RWPE2 (cell line): Measurements from ENCODE around the gene SULF2.
A peak's percentile ranks its signal among the peaks of the same experiment; 100 is the strongest.

Experiments
- ATAC-seq: fragments of 200-7000 bp; cut with Tn5 transposase; 3 replicates; pipeline ENCODE4 v1.9.1; 2021; ENCODE audit warnings: low read depth
- DNase-seq: peaks from one replicate; pipeline ENCODE4 v3.0.0-alpha.2; 2020; ENCODE audit warnings: low spot score
- H3K27ac ChIP-seq: fragments of 450-650 bp; 2 replicates; pipeline ENCODE4 v1.5.1; 2017; ENCODE audit warnings: mild to moderate bottlenecking; ENCODE audit not compliant: poor library complexity, severe bottlenecking
- H3K27me3 ChIP-seq: fragments of 250-450 bp; sonication (Bioruptor Pico); 2 replicates; pipeline ENCODE4 v1.5.1; 2021; ENCODE audit warnings: mild to moderate bottlenecking, moderate library complexity; ENCODE audit not compliant: insufficient read depth, poor library complexity, severe bottlenecking
- H3K36me3 ChIP-seq: fragments of 250-450 bp; sonication (Bioruptor Pico); 2 replicates; pipeline ENCODE4 v1.5.1; 2020; ENCODE audit warnings: low read depth, mild to moderate bottlenecking, moderate library complexity
- H3K4me1 ChIP-seq: fragments of 250-450 bp; sonication (Bioruptor Pico); 2 replicates; pipeline ENCODE4 v1.5.1; 2021; ENCODE audit warnings: mild to moderate bottlenecking, moderate library complexity; ENCODE audit not compliant: insufficient read depth, poor library complexity, severe bottlenecking
- H3K4me3 ChIP-seq: fragments of 250-450 bp; sonication (Bioruptor Pico); 2 replicates; pipeline ENCODE4 v1.5.1; 2021; ENCODE audit warnings: mild to moderate bottlenecking, moderate library complexity; ENCODE audit not compliant: severe bottlenecking
- H3K9me3 ChIP-seq: fragments of 250-450 bp; sonication (Bioruptor Pico); 2 replicates; pipeline ENCODE4 v1.5.1; 2021; ENCODE audit warnings: mild to moderate bottlenecking, moderate library complexity; ENCODE audit not compliant: severe bottlenecking
- TF ChIP-seq, protein P1 (sequence below): fragments of 450-650 bp; IDR thresholded peaks from one replicate; pipeline ENCODE4 v1.5.1; 2017; ENCODE audit warnings: mild to moderate bottlenecking, moderate library complexity; ENCODE audit not compliant: poor library complexity, severe bottlenecking

Gene SULF2

GRCh38 chr20:47680804-47681529 is 104.3 kb downstream of the SULF2 start:
- Histone ChIP-seq H3K4me3 (no peak overlapping the region), H3K27me3 (no peaks in the 10 kb centered on the region), H3K4me1 (no peaks in the 10 kb centered on the region), H3K9me3 (no peaks in the 10 kb centered on the region), H3K36me3 (peaks cover 77% of the 10 kb centered on the region), H3K27ac (no peak overlapping the region)
- no peak for ATAC-seq
- TF ChIP-seq, protein P1, sequence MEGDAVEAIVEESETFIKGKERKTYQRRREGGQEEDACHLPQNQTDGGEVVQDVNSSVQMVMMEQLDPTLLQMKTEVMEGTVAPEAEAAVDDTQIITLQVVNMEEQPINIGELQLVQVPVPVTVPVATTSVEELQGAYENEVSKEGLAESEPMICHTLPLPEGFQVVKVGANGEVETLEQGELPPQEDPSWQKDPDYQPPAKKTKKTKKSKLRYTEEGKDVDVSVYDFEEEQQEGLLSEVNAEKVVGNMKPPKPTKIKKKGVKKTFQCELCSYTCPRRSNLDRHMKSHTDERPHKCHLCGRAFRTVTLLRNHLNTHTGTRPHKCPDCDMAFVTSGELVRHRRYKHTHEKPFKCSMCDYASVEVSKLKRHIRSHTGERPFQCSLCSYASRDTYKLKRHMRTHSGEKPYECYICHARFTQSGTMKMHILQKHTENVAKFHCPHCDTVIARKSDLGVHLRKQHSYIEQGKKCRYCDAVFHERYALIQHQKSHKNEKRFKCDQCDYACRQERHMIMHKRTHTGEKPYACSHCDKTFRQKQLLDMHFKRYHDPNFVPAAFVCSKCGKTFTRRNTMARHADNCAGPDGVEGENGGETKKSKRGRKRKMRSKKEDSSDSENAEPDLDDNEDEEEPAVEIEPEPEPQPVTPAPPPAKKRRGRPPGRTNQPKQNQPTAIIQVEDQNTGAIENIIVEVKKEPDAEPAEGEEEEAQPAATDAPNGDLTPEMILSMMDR = no peak
- no peak for DNase-seq

DNA sequence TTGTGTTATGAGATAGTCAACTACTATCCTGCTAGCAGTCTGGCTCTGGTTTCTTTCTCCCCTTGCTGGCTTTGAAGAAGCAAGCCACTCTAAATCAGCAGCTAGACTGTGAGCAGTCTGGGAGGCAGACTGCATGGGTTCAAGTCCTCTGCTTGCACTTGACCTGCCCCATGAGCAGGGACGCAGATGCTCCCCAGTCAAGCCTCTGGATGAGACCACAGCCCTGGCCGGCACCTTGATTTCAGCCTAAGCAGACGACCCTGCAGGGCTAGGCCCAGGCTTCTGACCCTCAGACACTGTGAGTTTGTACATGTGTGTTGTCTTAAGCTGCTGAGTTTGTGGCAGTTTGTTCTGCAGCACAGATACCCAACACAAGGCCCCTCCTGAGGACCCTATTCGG is 105.8 kb downstream of the SULF2 start:
- TF ChIP-seq, protein P1 = no peak

DNA sequence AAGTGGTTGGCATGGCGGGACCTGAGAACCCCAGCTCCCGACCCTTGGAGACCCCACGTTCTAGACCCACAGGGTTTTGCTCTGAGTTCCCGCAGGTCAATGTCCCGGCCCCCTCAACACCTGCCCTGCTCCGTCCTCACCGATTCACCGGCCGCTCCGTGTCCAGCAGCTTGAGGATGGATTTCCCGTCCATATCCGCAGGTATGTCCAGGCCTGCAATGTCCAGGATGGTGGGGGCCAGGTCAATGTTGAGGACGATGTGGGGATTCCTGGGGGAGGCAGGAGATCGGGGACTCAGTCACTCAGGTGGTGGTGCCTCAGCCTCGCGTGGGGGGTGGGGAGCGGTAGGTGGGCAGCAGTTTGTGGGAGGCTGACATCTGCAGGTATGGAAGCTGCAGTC is 106.7 kb downstream of the SULF2 start:
- Histone ChIP-seq H3K4me3 (no peak overlapping the region), H3K36me3 (peaks cover 75% of the 10 kb centered on the region), H3K27ac (no peak overlapping the region), H3K27me3 (no peaks in the 10 kb centered on the region), H3K9me3 (no peaks in the 10 kb centered on the region), H3K4me1 (no peaks in the 10 kb centered on the region)
- ATAC-seq (no peak), DNase-seq (no peak)
- TF ChIP-seq, protein P1 = no peak

More for the DNA sequence above, 105.8 kb downstream of the SULF2 start:
- peaks cover 75% of the 10 kb centered on the region for H3K36me3 ChIP-seq
- no peak overlapping the region for H3K4me3 ChIP-seq
- H3K27ac ChIP-seq = no peak overlapping the region
- H3K27me3 ChIP-seq = no peaks in the 10 kb centered on the region
- no peaks in the 10 kb centered on the region for H3K4me1 ChIP-seq
- DNase-seq = peak; percentile 75
- no peaks in the 10 kb centered on the region for H3K9me3 ChIP-seq
- no peak for ATAC-seq

- Histone ChIP-seq H3K27ac (no peak overlapping the region), H3K9me3 (no peaks in the 10 kb centered on the region), H3K36me3 (peaks cover 75% of the 10 kb centered on the region), H3K4me1 (no peaks in the 10 kb centered on the region), H3K27me3 (no peaks in the 10 kb centered on the region), H3K4me3 (no peak overlapping the region)
- TF ChIP-seq, protein P1 = peak; percentile 100
- ATAC-seq (peak; percentile 82), DNase-seq (peak; percentile 88)
These were observed 107.4 kb downstream of the SULF2 start for GRCh38 chr20:47677635-47678453.
